A673 (cell line): Measurements from ENCODE around the gene CRACR2B. TPM values are rescaled to one million over a fixed set of nuclear protein-coding genes. Genes with fewer than 3 reads are reported as not detected.

Experiments
- BruUV-seq: library from RNA; stranded (reverse); fragments of 400-500 nt; replicated peaks from 2 replicates; lab custom pipeline; 2021; lab: Mats Ljungman, UMichigan
- CTCF ChIA-PET: fragments of 300-600 bp; sonication (Branson Sonifier 250); formaldehyde crosslinking; loops from one replicate; lab custom pipeline; 2022; ENCODE audit warnings: antibody characterized with exemption; lab: Charles Lee
- POLR2A ChIA-PET: fragments of 300-600 bp; sonication (Branson Sonifier 250); formaldehyde crosslinking; loops from one replicate; lab custom pipeline; 2022; ENCODE audit warnings: antibody characterized with exemption; ENCODE audit not compliant: low non-redundant PET; lab: Charles Lee
- DNase-seq: peaks from one replicate; pipeline ENCODE4 v3.0.0-alpha.2; 2015; ENCODE audit warnings: low spot score
- H3K27ac ChIP-seq: fragments of 200-600 bp; sonication (generic); 2 replicates; pipeline ENCODE4 v1.5.1; 2016; ENCODE audit warnings: mixed run types, low read depth, mild to moderate bottlenecking, mixed read lengths, antibody characterized with exemption, low read length; ENCODE audit not compliant: poor library complexity, severe bottlenecking
- H3K27me3 ChIP-seq: fragments of 200-600 bp; sonication (generic); replicated peaks from 2 replicates; pipeline ENCODE4 v1.6.1; 2017; ENCODE audit warnings: mixed run types, low read depth, mild to moderate bottlenecking, mixed read lengths, antibody characterized with exemption, low read length; ENCODE audit not compliant: insufficient read depth, poor library complexity
- H3K36me3 ChIP-seq: fragments of 200-600 bp; sonication (generic); 2 replicates; pipeline ENCODE4 v1.6.1; 2016; ENCODE audit warnings: mixed run types, mild to moderate bottlenecking, mixed read lengths, antibody characterized with exemption, low read length; ENCODE audit not compliant: insufficient read depth, poor library complexity, severe bottlenecking
- H3K4me1 ChIP-seq: fragments of 200-600 bp; sonication (generic); 2 replicates; pipeline ENCODE4 v1.6.1; 2017; ENCODE audit warnings: mixed run types, mild to moderate bottlenecking, mixed read lengths, antibody characterized with exemption, low read length; ENCODE audit not compliant: insufficient read depth, poor library complexity, severe bottlenecking
- H3K4me3 ChIP-seq: fragments of 200-600 bp; sonication (generic); 2 replicates; pipeline ENCODE4 v1.5.1; 2016; ENCODE audit warnings: low read depth, mixed run types, mild to moderate bottlenecking, mixed read lengths, low read length; ENCODE audit not compliant: poor library complexity, severe bottlenecking
- H3K9me3 ChIP-seq: fragments of 200-600 bp; sonication (generic); 2 replicates; pipeline ENCODE4 v1.6.1; 2016; ENCODE audit warnings: mixed run types, low read depth, mild to moderate bottlenecking, mixed read lengths, antibody characterized with exemption, low read length; ENCODE audit not compliant: poor library complexity, severe bottlenecking
- CTCF ChIP-seq: fragments of 300-800, 200-600 bp; sonication (generic); conservative IDR thresholded peaks from 2 replicates; pipeline ENCODE4 v1.5.1; 2017; ENCODE audit warnings: low read depth, mild to moderate bottlenecking, antibody characterized with exemption, low read length, moderate library complexity, mixed read lengths
- EZH2 ChIP-seq: fragments of 200-600 bp; sonication (generic); IDR thresholded peaks from 2 replicates; pipeline ENCODE4 v1.6.1; 2017; ENCODE audit warnings: borderline replicate concordance, low read depth, mild to moderate bottlenecking, mixed read lengths, antibody characterized with exemption, low read length; ENCODE audit not compliant: poor library complexity, severe bottlenecking
- intact Hi-C: fragments of 100-400 bp; cut with micrococcal nuclease; formaldehyde crosslinking; loops from one replicate; pipeline ENCODE4 v1.10.0; 2022; ENCODE audit not compliant: unreplicated experiment
- total RNA-seq: library from RNA; stranded (reverse); gene quantifications from 2 replicates; pipeline ENCODE4 v1.2.3, GENCODE V29; 2021

Gene CRACR2B
- total RNA-seq, 1 experiment from 2014 or later, result 1.1 TPM

DNA sequence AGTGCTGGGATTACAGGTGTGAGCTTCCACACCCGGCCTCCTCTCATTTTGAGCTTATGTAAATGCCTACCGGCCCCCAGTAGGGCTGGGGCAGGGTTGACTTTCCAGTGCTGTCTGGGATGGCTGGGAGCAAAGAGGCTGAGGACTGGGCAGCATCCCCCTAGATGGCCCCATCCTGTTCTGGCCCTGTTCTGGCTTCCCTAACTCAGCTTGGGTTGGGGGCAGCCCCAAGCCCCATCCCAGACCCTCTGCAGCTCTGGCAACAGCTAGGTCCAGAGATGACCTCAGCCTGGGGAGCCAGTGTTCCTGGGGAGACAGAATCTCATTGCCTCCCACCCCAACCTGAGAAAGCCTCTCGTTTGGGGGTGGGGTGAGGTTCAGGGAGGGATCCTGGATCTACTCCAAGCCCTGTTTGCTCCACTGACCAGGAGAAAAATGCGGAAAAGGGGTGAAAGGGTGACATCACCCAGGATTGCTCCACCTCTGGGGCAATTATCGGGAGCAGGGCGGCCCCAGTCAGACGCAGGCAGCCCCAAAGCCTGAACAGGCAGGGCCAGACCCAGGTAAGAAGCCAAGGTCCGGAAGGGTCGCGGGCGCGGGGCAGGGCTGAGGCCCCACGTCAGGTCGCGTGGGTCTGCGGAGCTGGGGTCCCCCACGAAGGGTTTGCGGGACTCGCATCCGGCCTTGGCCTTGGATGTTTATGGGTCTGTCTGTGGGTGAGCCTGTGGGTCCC is 9.2 kb upstream of the CRACR2B start, which contains the start of gene PNPLA2:
TSS of gene PNPLA2 (plus strand) at position 519 of the 733 bp plus-strand sequence. CDS start 805 bp downstream, outside the sequence.
- TF ChIP-seq CTCF (no peak), EZH2 (no peak)
- intact Hi-C loops, result no loop called here
- ChIA-PET CTCF (no interaction called here), POLR2A (interaction anchor here (0.6 to 1.0 kb wide), 2 partner anchors 9 to 112 kb away, joined by 3 to 8 read pairs; partner anchors contain the start of gene RPLP2)
- Histone ChIP-seq H3K4me1 (peaks cover 6% of the 10 kb centered on the region), H3K27ac (peak within 1 kb of the TSS; percentile 87), H3K27me3 (no peaks in the 10 kb centered on the region), H3K9me3 (no peaks in the 10 kb centered on the region), H3K36me3 (peaks cover 4% of the 10 kb centered on the region), H3K4me3 (peak within 1 kb of the TSS; percentile 82)
- DNase-seq, result no peak
- no TSS peak for BruUV-seq

DNA sequence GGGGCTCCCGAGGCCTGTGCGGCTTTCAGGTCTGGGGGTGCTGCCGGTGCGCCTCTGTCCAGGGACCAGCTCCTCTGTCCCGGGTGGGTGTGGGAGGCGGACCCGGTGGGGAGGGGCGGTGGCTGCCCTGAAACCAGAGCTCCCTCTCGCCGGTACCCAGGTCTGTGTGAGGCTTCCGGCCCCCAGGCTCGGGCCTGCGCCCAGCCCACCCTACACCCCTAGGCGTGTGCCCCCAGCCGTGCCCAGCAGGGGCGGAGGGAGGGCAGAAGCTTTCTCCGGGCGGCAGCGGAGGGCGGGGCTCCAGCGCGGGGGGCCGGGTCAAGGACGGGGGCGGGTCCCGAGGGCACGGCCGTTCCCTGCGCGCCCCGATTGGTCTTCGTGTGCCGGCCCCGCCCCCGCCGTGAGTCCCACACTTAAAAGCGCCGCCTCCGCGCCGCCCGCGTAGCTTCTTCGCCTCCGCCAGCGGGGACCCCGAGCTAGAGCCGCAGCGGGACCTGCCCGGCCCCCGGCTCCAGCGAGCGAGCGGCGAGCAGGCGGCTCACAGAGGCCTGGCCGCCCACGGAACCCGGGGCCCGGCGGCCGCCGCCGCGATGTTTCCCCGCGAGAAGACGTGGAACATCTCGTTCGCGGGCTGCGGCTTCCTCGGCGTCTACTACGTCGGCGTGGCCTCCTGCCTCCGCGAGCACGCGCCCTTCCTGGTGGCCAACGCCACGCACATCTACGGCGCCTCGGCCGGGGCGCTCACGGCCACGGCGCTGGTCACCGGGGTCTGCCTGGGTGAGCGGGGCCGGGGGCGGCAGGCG is 8.4 kb upstream of the CRACR2B start:
- BruUV-seq, result no TSS peak

More for the DNA sequence above, 8.4 kb upstream of the CRACR2B start:
- Histone ChIP-seq H3K9me3 (no peaks in the 10 kb centered on the region), H3K4me1 (peaks cover 6% of the 10 kb centered on the region), H3K27me3 (no peaks in the 10 kb centered on the region), H3K27ac (peak overlapping the region; percentile 87), H3K36me3 (no peaks in the 10 kb centered on the region), H3K4me3 (peak overlapping the region; percentile 82)
- intact Hi-C loops, result no loop called here
- ChIA-PET POLR2A (interaction anchor here (0.6 to 1.0 kb wide), 4 partner anchors 10 to 464 kb away, joined by 3 to 8 read pairs (median 3); partner anchors contain the start of gene RPLP2), CTCF (no interaction called here)
- DNase-seq, result peak; percentile 93
- no peak for TF ChIP-seq EZH2
- no peak for TF ChIP-seq CTCF
